GM19463 (cell line): ENCODE measurements around the gene EIF4E.

ENCODE experiments used
- ATAC-seq: cut with Tn5 transposase; IDR thresholded peaks from one replicate; pipeline ENCODE4 v1.9.1; 2021; ENCODE audit warnings: mild to moderate bottlenecking, moderate library complexity; ENCODE audit not compliant: unreplicated experiment

Gene EIF4E, protein sequence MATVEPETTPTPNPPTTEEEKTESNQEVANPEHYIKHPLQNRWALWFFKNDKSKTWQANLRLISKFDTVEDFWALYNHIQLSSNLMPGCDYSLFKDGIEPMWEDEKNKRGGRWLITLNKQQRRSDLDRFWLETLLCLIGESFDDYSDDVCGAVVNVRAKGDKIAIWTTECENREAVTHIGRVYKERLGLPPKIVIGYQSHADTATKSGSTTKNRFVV

GRCh38 chr4:98928505-98929340 lies at the start of gene EIF4E:
TSS of gene EIF4E (minus strand) at chr4:98929133. CDS start at chr4:98929112, 21 bp downstream.
- ATAC-seq, result peak; percentile 55

DNA sequence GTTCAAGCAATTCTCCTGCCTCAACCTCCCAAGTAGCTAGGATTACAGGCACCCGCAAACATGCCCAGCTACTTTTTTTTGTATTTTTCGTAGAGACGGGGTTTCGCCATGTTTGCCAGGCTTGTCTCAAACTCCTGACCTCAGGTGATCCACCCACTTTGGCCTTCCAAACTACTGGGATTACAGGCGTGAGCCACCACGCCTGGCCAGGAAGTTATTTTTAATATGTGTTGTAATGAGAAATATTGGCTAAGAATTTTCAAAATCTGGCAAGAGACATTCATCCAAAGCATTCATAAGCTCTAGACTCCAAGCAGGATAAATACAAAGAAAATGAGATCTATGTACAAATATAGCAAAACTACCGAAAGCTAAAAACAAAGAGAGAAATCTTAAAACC lies 48.6 kb upstream of the EIF4E start:
- ATAC-seq, result no peak

- ATAC-seq, result no peak
These were observed 47.8 kb upstream of the EIF4E start for GRCh38 chr4:98976716-98977115.

DNA sequence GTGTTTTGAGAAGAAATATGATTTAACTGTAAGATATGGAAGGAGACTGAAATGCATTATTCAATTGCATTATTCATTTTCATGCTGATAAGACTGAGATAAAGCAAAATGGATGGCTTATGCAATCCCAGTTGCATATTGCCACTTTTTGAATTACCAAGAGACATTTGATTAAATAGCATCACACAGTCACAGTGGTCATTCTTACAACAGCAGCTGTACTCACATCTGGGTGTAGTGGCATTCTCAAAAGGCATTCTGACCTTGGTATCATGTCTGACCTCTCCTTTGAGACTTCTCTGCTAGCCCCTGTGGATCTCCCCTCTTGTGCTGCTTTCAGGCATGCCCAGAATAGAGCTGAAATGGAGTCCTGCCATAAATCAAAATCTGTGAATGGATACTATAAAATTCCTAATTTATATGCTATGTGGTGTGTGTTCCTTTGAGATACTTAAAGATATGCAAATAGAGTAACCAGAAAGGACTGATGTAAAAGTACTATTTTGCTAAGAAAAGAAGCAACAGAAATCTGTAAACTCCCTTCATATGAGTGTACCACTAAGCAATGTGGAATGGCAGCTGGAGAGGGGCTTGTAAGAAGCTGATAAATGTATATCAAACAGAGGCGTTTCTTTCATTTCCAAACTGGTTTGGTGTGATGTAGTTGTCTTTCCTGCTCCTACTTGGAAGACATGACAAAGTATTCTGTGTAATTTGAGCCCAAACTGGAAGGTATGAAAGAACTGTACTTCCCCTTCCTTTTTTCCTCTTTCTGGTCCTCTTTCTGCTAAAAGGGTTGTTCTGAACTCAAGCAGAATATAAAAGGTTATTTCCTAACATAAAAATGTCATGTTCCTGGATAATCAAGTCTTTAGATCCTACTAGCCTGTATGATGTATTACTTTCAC lies 41.2 kb upstream of the EIF4E start:
- no peak for ATAC-seq

DNA sequence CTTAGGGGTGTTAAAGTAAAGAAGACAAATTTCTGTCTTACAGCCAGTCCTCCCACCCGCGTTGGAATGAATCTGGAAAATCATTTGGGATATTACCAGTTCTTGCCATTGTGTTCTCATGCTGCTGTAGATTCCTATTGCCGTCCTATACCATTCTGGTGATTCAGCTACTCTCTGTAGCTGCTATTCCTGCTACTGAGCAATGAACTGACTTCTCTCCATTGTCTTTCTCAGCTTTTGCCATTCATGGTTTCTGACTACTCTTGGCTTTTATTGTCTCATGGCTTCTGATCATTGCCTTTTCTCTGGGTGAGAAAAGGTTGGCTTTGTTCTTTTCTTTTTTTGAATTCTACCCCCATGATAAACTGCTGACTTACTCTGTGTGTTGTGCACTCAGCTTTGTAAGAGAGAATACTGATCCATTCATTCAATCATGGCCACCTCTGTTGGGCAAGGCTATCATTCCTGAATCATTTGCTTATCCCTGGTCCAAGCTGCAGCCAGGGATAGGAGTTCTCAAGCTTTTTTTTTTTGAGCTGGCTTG lies 38.9 kb upstream of the EIF4E start:
- no peak for ATAC-seq

DNA sequence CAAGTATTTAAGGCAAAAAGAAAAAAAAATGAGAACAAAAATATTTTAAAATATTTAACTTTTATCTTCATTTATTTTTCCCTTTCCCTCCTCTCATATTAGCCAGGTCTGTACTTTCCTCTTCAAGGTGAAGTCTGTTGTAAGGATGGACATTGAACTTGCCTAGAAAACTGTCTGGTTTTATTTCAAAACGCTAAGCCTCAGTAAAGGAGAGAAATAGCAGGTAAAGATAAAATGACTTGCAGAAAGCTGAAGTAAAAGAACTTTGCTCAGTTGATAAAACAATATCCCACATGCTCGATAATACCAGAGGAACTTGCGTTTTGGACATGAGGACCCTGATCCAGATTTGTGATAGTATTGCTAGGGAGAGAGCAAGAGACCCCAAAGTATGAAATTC lies 38.0 kb upstream of the EIF4E start:
- ATAC-seq, result no peak

- no peak for ATAC-seq
These were observed 34.9 kb upstream of the EIF4E start for GRCh38 chr4:98963538-98964433.

- no peak for ATAC-seq
These were observed 32.8 kb upstream of the EIF4E start for GRCh38 chr4:98961770-98962169.

- ATAC-seq, result no peak
These were observed 30.5 kb upstream of the EIF4E start for GRCh38 chr4:98959411-98959810.

GRCh38 chr4:98958065-98958464 lies 29.1 kb upstream of the EIF4E start:
- ATAC-seq, result no peak

DNA sequence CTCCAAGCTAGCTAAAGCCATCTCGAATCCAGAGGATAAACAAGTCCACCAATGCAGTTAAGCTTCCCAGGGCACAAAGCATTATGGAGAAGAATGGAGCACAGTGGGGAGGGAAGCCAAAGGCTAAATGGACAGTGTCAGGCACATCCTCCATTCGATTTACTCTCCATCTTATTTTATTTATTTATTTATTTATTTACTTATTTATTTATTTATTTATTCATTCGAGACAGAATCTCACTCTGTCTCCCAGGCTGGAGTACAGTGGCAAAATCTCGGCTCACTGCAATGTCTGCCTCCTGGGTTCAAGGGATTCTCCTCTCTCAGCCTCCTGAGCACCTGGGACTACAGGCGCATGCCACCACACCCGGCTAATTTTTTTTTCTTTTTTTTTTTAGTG lies 26.3 kb upstream of the EIF4E start:
- no peak for ATAC-seq

GRCh38 chr4:98951710-98952109 lies 22.8 kb upstream of the EIF4E start:
- ATAC-seq, result no peak

DNA sequence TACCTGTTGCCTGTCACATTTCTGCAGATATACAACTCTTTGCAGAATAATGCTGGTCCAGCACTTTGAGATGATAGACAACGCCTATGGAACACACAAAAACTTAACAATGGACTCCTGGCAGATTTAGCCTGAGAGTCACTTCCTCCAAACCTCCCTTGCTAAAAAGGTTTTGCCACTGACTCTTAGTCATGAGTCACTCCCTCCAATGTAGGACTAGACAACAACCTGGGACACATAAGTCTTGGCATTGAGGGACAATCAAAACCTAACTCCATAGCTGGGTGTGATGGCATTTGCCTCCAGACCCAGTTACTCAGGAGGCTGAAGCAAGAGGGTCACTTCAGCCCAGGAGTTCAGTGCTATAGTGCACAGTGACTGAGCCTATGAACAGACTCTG lies 22.0 kb upstream of the EIF4E start:
- ATAC-seq, result no peak

GRCh38 chr4:98946359-98946758 lies 17.4 kb upstream of the EIF4E start:
- no peak for ATAC-seq

DNA sequence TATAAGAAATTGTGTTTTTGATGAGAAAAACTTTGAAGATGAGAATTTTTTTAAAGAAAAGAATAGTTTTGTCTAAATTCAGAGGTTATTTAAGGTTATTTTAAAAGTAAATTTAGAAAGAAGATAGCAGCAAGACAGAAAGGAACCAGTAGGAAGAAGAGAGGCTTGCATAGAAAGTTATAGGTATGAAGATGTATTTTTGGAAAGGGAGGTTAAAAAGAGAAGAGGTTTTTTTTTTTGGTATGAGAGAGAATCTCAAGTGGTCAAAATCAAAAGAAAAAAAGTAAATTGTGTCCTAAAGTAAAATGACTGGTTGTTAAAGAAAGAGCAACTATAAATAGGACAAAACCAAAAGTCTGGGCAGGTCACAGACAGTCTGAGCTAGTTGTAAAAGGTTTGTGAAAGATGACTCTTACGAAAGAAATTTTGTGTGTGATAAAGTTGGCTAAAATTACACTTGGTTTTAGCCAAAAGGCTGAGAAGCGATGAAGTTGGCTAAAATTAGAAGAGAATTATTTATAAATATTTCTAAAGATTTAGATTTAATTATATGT lies 16.4 kb upstream of the EIF4E start:
- no peak for ATAC-seq

GRCh38 chr4:98939892-98940298 lies 11.0 kb upstream of the EIF4E start:
- peak; percentile 24 for ATAC-seq

GRCh38 chr4:98939438-98939837 lies 10.5 kb upstream of the EIF4E start:
- ATAC-seq, result peak; percentile 67

DNA sequence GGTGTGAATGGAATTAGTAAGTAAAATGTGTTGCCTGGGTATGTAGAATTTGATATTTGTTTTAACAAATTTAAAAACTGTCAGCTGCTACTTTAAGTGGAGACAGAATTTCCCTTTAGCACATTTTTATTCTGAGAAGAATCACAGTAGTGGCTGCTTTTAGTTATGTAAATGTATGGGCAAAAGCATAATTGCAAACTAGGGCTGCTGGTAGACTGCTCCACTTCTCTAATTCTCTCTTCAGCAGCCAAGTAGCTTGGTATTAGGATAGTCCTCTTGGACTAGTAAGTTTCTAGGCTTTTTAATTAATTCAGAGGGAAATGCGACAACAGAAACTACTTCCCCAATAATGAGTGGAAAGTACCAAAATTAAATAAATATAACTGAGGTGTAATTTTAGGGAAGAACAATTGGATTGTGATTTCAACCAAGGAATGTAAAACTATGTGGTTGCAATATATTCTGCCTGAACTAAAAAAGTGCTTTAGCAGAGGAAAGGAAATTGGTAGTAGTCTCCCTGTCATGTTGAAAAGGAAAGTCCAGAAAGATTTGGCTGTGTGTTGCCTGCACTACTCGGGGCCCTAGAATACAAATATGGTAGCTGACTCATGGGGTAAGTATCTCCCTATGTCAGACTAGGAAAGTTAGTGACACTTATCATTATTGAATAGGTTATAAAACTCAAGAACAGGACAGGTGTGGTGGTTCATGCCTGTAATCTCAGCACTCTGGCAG lies 9.2 kb upstream of the EIF4E start:
- ATAC-seq, result no peak

GRCh38 chr4:98935633-98936032 lies 6.7 kb upstream of the EIF4E start:
- ATAC-seq, result peak; percentile 47
